GM10248 (cell line): ENCODE results near the gene PTPRG.

Experiments
- CTCF ChIA-PET: fragments of 300-600 bp; sonication (Branson Sonifier 250); formaldehyde crosslinking; extraction: SDS; loops from one replicate; lab custom pipeline; 2021; ENCODE audit warnings: antibody characterized with exemption; lab: Yijun Ruan, JAX
- POLR2A ChIA-PET: fragments of 350-650 bp; sonication (Branson Sonifier 250); formaldehyde crosslinking; extraction: SDS; loops from one replicate; lab custom pipeline; 2020; ENCODE audit warnings: antibody characterized with exemption; lab: Yijun Ruan, JAX
- DNase-seq: peaks from one replicate; pipeline ENCODE4 v3.0.0; 2012; ENCODE audit errors: extremely low spot score
- CTCF ChIP-seq: IDR thresholded peaks from 2 replicates; pipeline ENCODE4 v1.5.1; 2012; ENCODE audit warnings: mild to moderate bottlenecking, low read depth; ENCODE audit errors: extremely low read depth, missing control alignments, control extremely low read depth

PTPRG gene

GRCh38 chr3:61591300-61591699 lies 29.9 kb downstream of the PTPRG start:
- CTCF ChIA-PET: no interaction called here
- POLR2A ChIA-PET: no interaction called here
- no peak for DNase-seq
- no peak for TF ChIP-seq CTCF

- DNase-seq: no peak
- POLR2A ChIA-PET: no interaction called here
- TF ChIP-seq CTCF: no peak
- CTCF ChIA-PET: no interaction called here
Observed at GRCh38 chr3:61593446-61594029, 32.2 kb downstream of the PTPRG start.

- ChIA-PET POLR2A (no interaction called here), CTCF (interaction anchor here (1.0 to 1.4 kb wide), 2 partner anchors 10 to 11 kb away, joined by 3 to 4 read pairs; no protein-coding TSS in a partner anchor)
- no peak for TF ChIP-seq CTCF
- no peak for DNase-seq
Observed at GRCh38 chr3:61594144-61594963, 33.0 kb downstream of the PTPRG start.

GRCh38 chr3:61594964-61595285 lies 33.6 kb downstream of the PTPRG start:
- DNase-seq: no peak
- no peak for TF ChIP-seq CTCF
- ChIA-PET POLR2A (no interaction called here), CTCF (interaction anchor here (1.0 to 1.4 kb wide), 2 partner anchors 9 to 11 kb away, joined by 3 to 4 read pairs; no protein-coding TSS in a partner anchor)

- POLR2A ChIA-PET: no interaction called here
- TF ChIP-seq CTCF: no peak
- CTCF ChIA-PET: interaction anchor here (1.0 to 1.4 kb wide), 2 partner anchors 9 to 12 kb away, joined by 3 to 4 read pairs; no protein-coding TSS in a partner anchor
- DNase-seq: no peak
Observed at GRCh38 chr3:61595288-61595687, 33.9 kb downstream of the PTPRG start.

GRCh38 chr3:61595826-61596225 lies 34.5 kb downstream of the PTPRG start:
- DNase-seq: no peak
- CTCF ChIA-PET: interaction anchor here (1.4 kb wide), 1 partner anchor 12 kb away, joined by 4 read pairs; no protein-coding TSS in a partner anchor
- POLR2A ChIA-PET: no interaction called here
- no peak for TF ChIP-seq CTCF
